ENCODE results near the gene ASTN2.

ASTN2 gene

DNA sequence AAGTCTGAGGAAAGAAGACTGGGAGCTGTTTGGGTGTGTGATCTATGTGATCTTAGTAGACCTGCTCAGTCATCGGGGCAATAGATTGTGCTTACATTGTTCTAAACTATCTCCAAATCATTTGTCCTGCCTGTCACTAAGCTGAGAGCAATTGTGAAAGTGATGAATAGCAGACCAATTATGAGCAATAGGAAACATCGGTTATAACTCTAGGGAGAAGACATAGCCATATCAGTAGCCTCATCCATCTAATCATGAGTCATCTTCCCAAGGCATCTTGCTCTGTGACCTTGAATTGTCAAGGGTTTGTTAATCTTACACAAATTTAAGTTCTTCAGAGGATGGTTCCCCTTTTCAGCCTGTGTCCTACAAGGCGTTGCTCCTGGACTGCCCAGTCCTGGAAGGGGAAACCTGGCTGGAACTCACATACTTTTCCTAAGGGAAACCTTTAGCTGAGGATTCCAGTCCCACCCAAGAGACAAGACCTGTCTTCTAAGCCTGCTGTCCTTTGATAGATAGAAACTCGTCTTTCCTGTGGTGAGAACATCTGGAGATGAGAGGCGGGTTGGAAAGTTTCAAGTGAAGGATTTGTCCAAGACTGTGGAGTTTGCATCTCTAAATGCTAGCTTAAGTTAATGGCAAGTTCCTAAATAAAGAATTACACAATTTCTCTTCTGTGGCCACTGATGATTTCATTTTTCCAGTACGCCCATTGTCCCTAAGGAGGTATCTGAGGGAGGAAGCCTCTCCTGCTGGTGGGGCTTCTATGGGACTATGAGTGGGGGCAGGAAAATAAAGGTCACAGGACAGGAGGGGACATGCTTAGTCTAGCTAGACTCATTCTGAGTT lies 781.6 kb downstream of the ASTN2 start:
- peak; percentile 67 for DNase-seq (ENCODE audit: low read depth)
- no peak for TF ChIP-seq CTCF (conservative IDR thresholded peaks at IDR 0.05; ENCODE audit: low read length)
- H3K4me3 ChIP-seq (ENCODE audit: low read length) = no peak overlapping the region

DNA sequence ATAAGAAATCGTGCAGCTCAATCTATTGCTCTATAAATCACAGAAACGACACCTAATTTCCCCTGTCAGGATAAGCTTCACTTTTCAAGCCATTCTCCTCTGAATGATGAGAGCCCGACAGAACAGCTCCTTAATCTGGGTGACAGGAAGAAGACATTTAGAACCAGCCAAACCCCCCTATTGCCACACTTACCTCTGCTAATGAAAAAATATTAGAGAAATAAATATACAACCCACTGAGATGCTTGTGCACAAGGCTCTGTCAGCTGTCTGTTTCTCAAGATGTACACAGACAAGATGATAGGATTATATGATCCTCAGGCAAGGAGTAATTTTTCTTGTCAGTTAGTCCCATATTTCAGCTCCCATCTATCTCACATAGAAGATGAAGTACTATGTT lies 785.2 kb downstream of the ASTN2 start:
- TF ChIP-seq CTCF (conservative IDR thresholded peaks at IDR 0.05; ENCODE audit: low read length) = no peak
- no peak overlapping the region for H3K4me3 ChIP-seq (ENCODE audit: low read length)
- no peak for DNase-seq (ENCODE audit: low read depth)

DNA sequence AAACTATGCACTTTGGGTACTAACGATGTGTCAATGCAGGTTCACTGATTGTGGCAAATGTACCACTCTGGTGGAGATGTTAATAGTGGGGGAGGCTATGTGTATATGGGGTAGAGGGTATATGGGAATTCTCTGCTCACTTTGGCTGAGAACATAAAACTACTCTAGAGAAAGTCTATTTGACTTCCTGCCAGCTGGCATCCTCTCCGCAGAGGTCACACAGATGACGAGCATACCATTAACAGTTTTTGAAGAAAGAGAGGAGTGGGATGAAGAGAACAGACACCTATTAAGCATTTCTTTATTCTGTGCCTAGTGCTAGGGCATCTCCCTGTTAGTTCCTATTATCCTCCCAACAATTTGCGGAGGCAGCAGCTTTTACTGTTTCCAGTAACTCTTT lies 786.1 kb downstream of the ASTN2 start:
- TF ChIP-seq CTCF (conservative IDR thresholded peaks at IDR 0.05; ENCODE audit: low read length) = no peak
- no peak for DNase-seq (ENCODE audit: low read depth)
- no peak overlapping the region for H3K4me3 ChIP-seq (ENCODE audit: low read length)

DNA sequence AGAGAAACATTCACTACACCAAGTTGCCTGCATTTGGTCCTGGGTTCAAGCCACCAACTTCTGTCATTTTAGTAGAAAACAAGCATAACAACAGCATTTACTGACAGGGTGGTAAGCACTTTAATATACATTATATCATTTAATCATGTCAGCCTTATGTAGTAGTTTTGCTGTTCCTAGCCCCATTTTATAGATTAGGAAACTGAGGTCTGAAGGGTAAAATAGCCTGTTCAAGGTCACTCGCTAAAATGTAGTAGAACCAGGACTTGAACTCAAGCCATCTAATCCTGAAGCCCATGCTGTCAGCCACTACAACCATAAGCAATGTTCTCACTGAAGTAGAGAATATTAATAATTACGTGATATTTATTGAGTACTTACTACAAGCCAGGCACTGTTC lies 787.4 kb downstream of the ASTN2 start:
- no peak for DNase-seq (ENCODE audit: low read depth)
- no peak for TF ChIP-seq CTCF (conservative IDR thresholded peaks at IDR 0.05; ENCODE audit: low read length)

GRCh38 chr9:116626762-116627161 lies 788.1 kb downstream of the ASTN2 start:
- no peak overlapping the region for H3K4me3 ChIP-seq (ENCODE audit: low read length)
- DNase-seq (ENCODE audit: low read depth) = no peak
- TF ChIP-seq CTCF (conservative IDR thresholded peaks at IDR 0.05; ENCODE audit: low read length) = no peak

More for the DNA sequence above, 787.4 kb downstream of the ASTN2 start:
- no peak overlapping the region for H3K4me3 ChIP-seq (ENCODE audit: low read length)

DNA sequence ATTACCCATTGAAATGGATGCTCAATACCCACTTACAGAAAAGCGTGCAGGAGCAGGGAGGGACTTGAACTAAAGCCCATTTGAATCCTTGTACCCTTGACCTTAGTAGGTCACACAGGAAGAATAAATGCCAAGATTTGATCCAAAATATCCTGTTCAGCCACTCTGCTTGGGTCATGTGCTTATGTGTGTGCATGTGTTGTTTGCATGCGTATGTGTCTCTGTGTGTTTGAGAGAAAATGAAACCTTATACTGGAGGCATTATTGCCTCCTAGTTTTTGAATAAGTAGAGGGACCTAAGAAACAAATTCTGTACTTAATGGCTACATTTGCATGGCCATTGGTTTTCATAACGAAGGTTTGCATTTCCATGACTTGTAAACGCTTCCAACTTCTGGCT lies 791.1 kb downstream of the ASTN2 start:
- no peak for DNase-seq (ENCODE audit: low read depth)
- no peak for TF ChIP-seq CTCF (conservative IDR thresholded peaks at IDR 0.05; ENCODE audit: low read length)
- no peak overlapping the region for H3K4me3 ChIP-seq (ENCODE audit: low read length)

- no peak overlapping the region for H3K4me3 ChIP-seq (ENCODE audit: low read length)
- no peak for TF ChIP-seq CTCF (conservative IDR thresholded peaks at IDR 0.05; ENCODE audit: low read length)
- DNase-seq (ENCODE audit: low read depth) = no peak
Observed at GRCh38 chr9:116617389-116617788, 797.5 kb downstream of the ASTN2 start.

All from AG10803 (cell line).